Pancreas (tissue), 10 donors: ENCODE data around the gene ANAPC1. TPM values are rescaled to one million over a fixed set of nuclear protein-coding genes. Genes with fewer than 3 reads are reported as not detected.

ENCODE experiments used
- ATAC-seq, 4 donors: fragments of 200-7000 bp; cut with Tn5 transposase; one replicate each; pipeline versions ENCODE4 v1.8.0 to v1.9.1; 2020; ENCODE audit warnings: mild to moderate bottlenecking in 4 of 4, moderate library complexity in 4 of 4
- DNase-seq, 6 donors: peaks; one replicate each; pipeline ENCODE4 v3.0.0-alpha.2; 2020
- FAIRE-seq: peaks from 2 replicates; lab custom pipeline; 2012; peaks lifted over from hg19 to GRCh38; lab: Jason Lieb, UNC
- H3K27ac ChIP-seq, 4 donors: fragments of 200-600 bp; sonication (generic); 1 replicate in 3 of 4; 2 replicates in 1 of 4; pipeline versions ENCODE4 v1.5.0 to v1.8.0; 2020
- H3K27me3 ChIP-seq, 4 donors: fragments of 200-600 bp; one replicate each; pipeline ENCODE4 v1.8.0; 2021
- H3K36me3 ChIP-seq, 3 donors: fragments of 200-600 bp; sonication (generic) in 1 of 3; one replicate each; pipeline versions ENCODE4 v1.5.0 to v1.8.0; 2020 to 2021
- H3K4me1 ChIP-seq, 3 donors: fragments of 200-600 bp; one replicate each; pipeline ENCODE4 v1.8.0; 2021
- H3K4me3 ChIP-seq, 4 donors: fragments of 200-600 bp; sonication (generic) in 2 of 4; one replicate each; pipeline versions ENCODE4 v1.5.0 to v1.8.0; 2020 to 2021
- H3K9me3 ChIP-seq, 4 donors: fragments of 200-600 bp; one replicate each; pipeline ENCODE4 v1.8.0; 2021
- CTCF ChIP-seq, 4 donors: fragments of 200-600 bp; sonication (generic) in 3 of 4; IDR thresholded peaks; one replicate each; pipeline versions ENCODE4 v1.5.0 to v1.8.0; 2021; ENCODE audit warnings: antibody characterized with exemption in 4 of 4
- WGBS, 2 donors: extraction: QIAGEN DNeasy Blood & Tissue Kit; methylation state at CpG; one replicate each; pipeline ENCODE4 v1.1.7; 2013; 5-methylcytosine and 5-hydroxymethylcytosine counted together
- intact Hi-C, 3 donors: fragments of 100-400 bp; cut with DNase I; formaldehyde crosslinking; loops; one replicate each; pipeline versions ENCODE4 v1.11.1 to v1.14.2; 2022
- polyA plus RNA-seq, 2 donors: library from polyadenylated mRNA; stranded (reverse); fragments of 200-250 nt; gene quantifications; one replicate each; pipeline ENCODE4 v1.2.3, GENCODE V29; 2013
- total RNA-seq, 6 donors: library from RNA; stranded (reverse); fragmentation: NEBNext Ultra II Directional in 4 of 6; extraction: Animal tissue kit (Norgen Biotek cat#: 25700) in 4 of 6; gene quantifications; one replicate each; pipeline versions ENCODE4 v1.2.1 to v1.2.4, GENCODE V29; 2021 to 2023
- donor health status: healthy with polysubstance abuse.
- donor health status: DM: no; HTN: no; CAD: no; lungs with moderate emphysema.
- donor health status: DM: no; HTN: no; CAD: no.
- donor health status: control.
- donor health status: control.
- donor health status: Bipolar disorder and iron deficiency.
- donor health status: DM: yes; HTN: yes; CAD: no.
- donor health status: DM: no; HTN: no; CAD: no.
- donor health status: DM: no; HTN: no; CAD: no.
- donor health status: DM: yes; HTN: yes; CAD: no.

The ANAPC1 gene
- total RNA-seq (10 to 100 TPM; 11.7 to 22.4 (median 15.8) TPM), polyA plus RNA-seq (1 to 10 TPM; 5.7 to 6.3 TPM)

GRCh38 chr2:111883661-111884591, at the start of gene ANAPC1:
Gene ANAPC1, minus strand, starts transcription at chr2:111884193. Its CDS starts 3,368 bp downstream, at chr2:111880825.
- H3K4me1 ChIP-seq = peaks cover 0 to 7% (median 5%) of the 10 kb centered on the region in 3 donors
- TF ChIP-seq CTCF (IDR thresholded peaks at IDR 0.05) = no peak
- peak; percentile 77 to 94 (median 82) for DNase-seq
- 0% methylated on average over 73 of the region's 73 CpGs for WGBS, 2 donors
- no peak for FAIRE-seq
- intact Hi-C loops = no loop called here
- peak; percentile 94 to 98 (median 96) for ATAC-seq
- H3K4me3 ChIP-seq = peak within 1 kb of the TSS; percentile 94 to 99 (median 97)
- H3K27ac ChIP-seq = peak within 1 kb of the TSS; percentile 81 to 88 (median 86)
- no peaks in the 10 kb centered on the region for H3K9me3 ChIP-seq
- peaks cover 0 to 7% (median 0%) of the 10 kb centered on the region in 3 donors for H3K36me3 ChIP-seq
- no peaks in the 10 kb centered on the region for H3K27me3 ChIP-seq

GRCh38 chr2:111932841-111933291, 48.9 kb upstream of the ANAPC1 start:
- TF ChIP-seq CTCF (IDR thresholded peaks at IDR 0.05) = no peak
- no peaks in the 10 kb centered on the region for H3K9me3 ChIP-seq
- H3K4me3 ChIP-seq = no peak overlapping the region
- H3K27me3 ChIP-seq = no peaks in the 10 kb centered on the region
- ATAC-seq (no peak), DNase-seq (no peak), FAIRE-seq (no peak)
- whole genome bisulfite sequencing, 2 donors = 40 to 50% methylated on average over 4 of the region's 4 CpGs
- H3K36me3 ChIP-seq = no peaks in the 10 kb centered on the region
- intact Hi-C loops = no loop called here
- peaks cover 0 to 3% (median 0%) of the 10 kb centered on the region in 3 donors for H3K4me1 ChIP-seq
- H3K27ac ChIP-seq = no peak overlapping the region

GRCh38 chr2:111930875-111931274, 46.9 kb upstream of the ANAPC1 start:
- ATAC-seq (peak in 2 of 4 donors; percentile 51 to 52), FAIRE-seq (no peak), DNase-seq (no peak)
- Histone ChIP-seq H3K4me3 (no peak overlapping the region), H3K36me3 (no peaks in the 10 kb centered on the region), H3K4me1 (peaks cover 0 to 3% (median 0%) of the 10 kb centered on the region in 3 donors), H3K9me3 (no peaks in the 10 kb centered on the region), H3K27me3 (no peaks in the 10 kb centered on the region), H3K27ac (no peak overlapping the region)
- intact Hi-C loops = no loop called here
- 80 to 89% methylated on average over 2 of the region's 2 CpGs for WGBS, 2 donors
- TF ChIP-seq CTCF (IDR thresholded peaks at IDR 0.05) = no peak

- Histone ChIP-seq H3K36me3 (no peaks in the 10 kb centered on the region), H3K9me3 (no peaks in the 10 kb centered on the region), H3K4me1 (peaks cover 0 to 3% (median 0%) of the 10 kb centered on the region in 3 donors), H3K27ac (no peak overlapping the region), H3K27me3 (no peaks in the 10 kb centered on the region), H3K4me3 (no peak overlapping the region)
- FAIRE-seq (no peak), DNase-seq (no peak), ATAC-seq (no peak)
- no peak for TF ChIP-seq CTCF (IDR thresholded peaks at IDR 0.05)
- intact Hi-C loops = no loop called here
- 91 to 94% methylated on average over 6 of the region's 6 CpGs for WGBS, 2 donors
Measured at GRCh38 chr2:111930409-111930808, 46.4 kb upstream of the ANAPC1 start.
